Endothelial cell of umbilical vein (primary cell): ENCODE measurements around the gene SLC22A15. TPM values are rescaled to one million over a fixed set of nuclear protein-coding genes. Genes with fewer than 3 reads are reported as not detected.
"Not testable (repeated sequence)": the region's sequence is repeated elsewhere in the genome, so short reads cannot be mapped to it uniquely, and the experiment has no call there.

Experiments
- BruUV-seq: library from RNA; stranded (reverse); fragments of 400-500 nt; replicated peaks from 2 replicates; lab custom pipeline; 2021; lab: Mats Ljungman, UMichigan
- CTCF ChIA-PET: fragments of 300-600, 350-600 bp; sonication (Branson Sonifier 250); formaldehyde crosslinking; loops from one replicate; lab custom pipeline; 2021; ENCODE audit warnings: antibody characterized with exemption, inconsistent platforms; lab: Charles Lee
- POLR2A ChIA-PET: fragments of 300-600, 350-600 bp; sonication (Branson Sonifier 250); formaldehyde crosslinking; loops from one replicate; lab custom pipeline; 2021; ENCODE audit warnings: antibody characterized with exemption, inconsistent platforms; lab: Charles Lee
- DNase-seq: peaks from one replicate; pipeline ENCODE4 v3.0.0-alpha.2; 2011; ENCODE audit warnings: low read depth, low spot score
- FAIRE-seq: peaks from 2 replicates; lab custom pipeline; 2011; peaks lifted over from hg19 to GRCh38; lab: Jason Lieb, UNC
- H2AFZ ChIP-seq: 2 replicates; pipeline ENCODE4 v1.6.0; 2012; ENCODE audit warnings: low read depth, low read length, control low read depth, inconsistent platforms
- H3K27ac ChIP-seq: 2 replicates; pipeline ENCODE4 v1.5.1; 2011; ENCODE audit warnings: low read depth, mild to moderate bottlenecking, control low read depth, low read length, moderate library complexity; ENCODE audit not compliant: insufficient read depth
- H3K27me3 ChIP-seq, 2 experiments: 2 replicates each; pipeline versions ENCODE4 v1.6.0 to v1.6.1; 2011; ENCODE audit warnings: low read length in 2 of 2, mixed read lengths in 1 of 2; ENCODE audit not compliant: control insufficient read depth in 2 of 2, insufficient read depth in 2 of 2
- H3K36me3 ChIP-seq, 2 experiments: 2 replicates in 1 of 2; 3 replicates in 1 of 2; pipeline ENCODE4 v1.5.1; 2011; ENCODE audit warnings: low read length in 2 of 2, mild to moderate bottlenecking in 1 of 2, moderate library complexity in 1 of 2; ENCODE audit not compliant: control insufficient read depth in 2 of 2, insufficient read depth in 2 of 2; ENCODE audit errors: extremely low read depth in 1 of 2
- H3K4me1 ChIP-seq: 3 replicates; pipeline ENCODE4 v1.5.1; 2011; ENCODE audit warnings: mild to moderate bottlenecking, low read length; ENCODE audit not compliant: control insufficient read depth, insufficient read depth; ENCODE audit errors: extremely low read depth
- H3K4me2 ChIP-seq: 2 replicates; pipeline ENCODE4 v1.6.1; 2011; ENCODE audit warnings: low read length, control low read depth, mixed read lengths; ENCODE audit not compliant: insufficient read depth
- H3K4me3 ChIP-seq, 3 experiments: fragments of 200-600 bp in 1 of 3; sonication (generic), shearing (Covaris generic) in 1 of 3; replicated peaks in 1 of 3; 2 replicates each; pipeline ENCODE4 v1.5.1; 2011 to 2016; ENCODE audit warnings: control low read depth in 3 of 3, low read length in 3 of 3, mild to moderate bottlenecking in 2 of 3, inconsistent platforms in 1 of 3, low read depth in 1 of 3, moderate library complexity in 1 of 3; ENCODE audit not compliant: insufficient read depth in 1 of 3
- H3K79me2 ChIP-seq: 2 replicates; pipeline ENCODE4 v1.6.0; 2012; ENCODE audit warnings: low read length, inconsistent platforms; ENCODE audit not compliant: control insufficient read depth, insufficient read depth
- H3K9ac ChIP-seq: replicated peaks from 2 replicates; pipeline ENCODE3; 2011; ENCODE audit warnings: low read length, control low read depth; ENCODE audit not compliant: insufficient read depth; ENCODE audit errors: extremely low read depth
- H3K9me1 ChIP-seq: replicated peaks from 3 replicates; pipeline ENCODE4 v1.6.0; 2011; ENCODE audit warnings: mild to moderate bottlenecking, low read length; ENCODE audit not compliant: control insufficient read depth, insufficient read depth; ENCODE audit errors: extremely low read depth
- H3K9me3 ChIP-seq: replicated peaks from 2 replicates; pipeline ENCODE4 v1.5.1; 2012; ENCODE audit warnings: low read length, inconsistent platforms; ENCODE audit not compliant: control insufficient read depth, insufficient read depth
- H4K20me1 ChIP-seq: replicated peaks from 2 replicates; pipeline ENCODE3; 2011; ENCODE audit warnings: mild to moderate bottlenecking, low read length; ENCODE audit not compliant: control insufficient read depth, insufficient read depth; ENCODE audit errors: extremely low read depth
- EZH2 ChIP-seq: IDR thresholded peaks from 2 replicates; pipeline ENCODE4 v1.6.1; 2012; ENCODE audit warnings: borderline replicate concordance, low read depth, mild to moderate bottlenecking, moderate library complexity, low read length, inconsistent platforms; ENCODE audit not compliant: severe bottlenecking
- FOS ChIP-seq: IDR thresholded peaks from 2 replicates; pipeline ENCODE4 v1.6.1; 2011; ENCODE audit warnings: mild to moderate bottlenecking, low read length, moderate library complexity, borderline replicate concordance; ENCODE audit not compliant: insufficient read depth
- GATA2 ChIP-seq: IDR thresholded peaks from 2 replicates; pipeline ENCODE4 v1.7.0; 2011; ENCODE audit warnings: low read depth, mild to moderate bottlenecking, moderate library complexity, mixed read lengths, low read length; ENCODE audit not compliant: insufficient read length, insufficient read depth
- JUN ChIP-seq: IDR thresholded peaks from 2 replicates; pipeline ENCODE4 v1.6.1; 2011; ENCODE audit warnings: borderline replicate concordance, low read depth; ENCODE audit not compliant: insufficient read length, insufficient read depth
- MYC ChIP-seq: IDR thresholded peaks from one replicate; pipeline ENCODE4 v1.6.1; 2011; ENCODE audit warnings: mild to moderate bottlenecking, low read depth, low read length
- POLR2A ChIP-seq: IDR thresholded peaks from 2 replicates; pipeline ENCODE4 v1.6.1; 2012; ENCODE audit warnings: low read depth, mild to moderate bottlenecking, control low read depth, low read length
- POLR2AphosphoS5 ChIP-seq: IDR thresholded peaks from 2 replicates; pipeline ENCODE4 v1.6.1; 2012; ENCODE audit warnings: low read depth, mild to moderate bottlenecking, control low read depth, low read length, moderate library complexity; ENCODE audit not compliant: insufficient read depth
- dilution Hi-C: fragments of 300-500 bp; cut with MboI; formaldehyde crosslinking; loops from one replicate; pipeline ENCODE4 v1.15.0; 2019; ENCODE audit warnings: low sequenced_read_pairs; ENCODE audit not compliant: extremely low pct_ligation_motif_present
- intact Hi-C: fragments of 100-400 bp; cut with micrococcal nuclease; formaldehyde crosslinking; loops from one replicate; pipeline ENCODE4 v1.10.0; 2022
- polyA plus RNA-seq, 4 experiments: library from polyadenylated mRNA; depleted of rRNA in 3 of 4; stranded (reverse) in 3 of 4; unstranded in 1 of 4; fragments of >200 nt; gene quantifications; 2 replicates each; pipeline versions ENCODE4 v1.2.1 to v1.2.3, GENCODE V29; 2011 to 2012; ENCODE audit warnings: missing spikeins in 1 of 4
- total RNA-seq: library from RNA; stranded (reverse); gene quantifications from 2 replicates; pipeline ENCODE4 v1.2.3, GENCODE V29; 2021
- TF ChIP-seq, protein P1 (sequence below): IDR thresholded peaks from 2 replicates; pipeline ENCODE4 v1.6.1; 2011; ENCODE audit not compliant: insufficient read depth, insufficient read length
- TF ChIP-seq, protein P2 (sequence below), 2 donors: IDR thresholded peaks; 1 replicate in 1 of 2; 2 replicates in 1 of 2; pipeline ENCODE4 v1.5.1; 2011; ENCODE audit warnings: low read length in 2 of 2, mild to moderate bottlenecking in 2 of 2, moderate library complexity in 2 of 2, control low read depth in 1 of 2, inconsistent platforms in 1 of 2, low read depth in 1 of 2; ENCODE audit not compliant: insufficient read depth in 1 of 2; ENCODE audit errors: extremely low read depth in 1 of 2

The SLC22A15 gene
- total and polyA plus RNA-seq, 2 donors (not counting 3 experiments of a cell fraction or from before 2014, with no cell fraction given), result 0.44 TPM; not detected in 1

DNA sequence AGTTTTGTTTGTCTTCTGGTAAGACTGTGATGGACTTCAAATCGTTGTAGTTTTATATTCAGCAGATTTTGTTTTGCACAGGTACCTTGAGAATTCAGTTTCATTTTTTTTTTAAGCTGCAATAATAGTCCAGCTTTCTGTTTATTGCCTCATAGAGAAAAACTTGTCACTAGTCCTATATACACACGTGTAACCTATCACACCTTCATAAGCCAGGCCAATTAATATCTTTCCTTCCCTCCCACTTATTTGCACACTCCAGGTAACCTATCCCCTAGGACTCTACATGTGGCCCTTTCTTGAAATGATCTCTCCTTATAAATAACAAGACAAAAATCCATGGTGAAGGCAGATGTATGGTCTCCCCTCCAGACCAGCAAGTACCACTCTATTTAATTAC lies 62.4 kb downstream of the SLC22A15 start:
- no peak overlapping the region for H3K4me3 ChIP-seq
- H3K27ac ChIP-seq, result no peak overlapping the region
- DNase-seq (no peak), FAIRE-seq (no peak)
- no peaks in the 10 kb centered on the region for H3K9me1 ChIP-seq
- no TSS peak for BruUV-seq
- POLR2A ChIA-PET, result no interaction called here
- no peak overlapping the region for H2AFZ ChIP-seq
- no peaks in the 10 kb centered on the region for H3K27me3 ChIP-seq
- no peaks in the 10 kb centered on the region for H3K9me3 ChIP-seq
- H4K20me1 ChIP-seq, result no peaks in the 10 kb centered on the region
- dilution Hi-C loops, result no loop called here
- no peak for TF ChIP-seq JUN
- no peak for TF ChIP-seq MYC
- TF ChIP-seq FOS, result no peak
- H3K4me2 ChIP-seq, result no peak overlapping the region
- intact Hi-C loops, result no loop called here
- no peaks in the 10 kb centered on the region for H3K36me3 ChIP-seq
- no peaks in the 10 kb centered on the region for H3K79me2 ChIP-seq
- no peaks in the 10 kb centered on the region for H3K4me1 ChIP-seq
- no peak overlapping the region for H3K9ac ChIP-seq
- CTCF ChIA-PET, result interaction anchor here (1.4 kb wide), 1 partner anchor 18 kb away, joined by 4 read pairs; no protein-coding TSS in a partner anchor

DNA sequence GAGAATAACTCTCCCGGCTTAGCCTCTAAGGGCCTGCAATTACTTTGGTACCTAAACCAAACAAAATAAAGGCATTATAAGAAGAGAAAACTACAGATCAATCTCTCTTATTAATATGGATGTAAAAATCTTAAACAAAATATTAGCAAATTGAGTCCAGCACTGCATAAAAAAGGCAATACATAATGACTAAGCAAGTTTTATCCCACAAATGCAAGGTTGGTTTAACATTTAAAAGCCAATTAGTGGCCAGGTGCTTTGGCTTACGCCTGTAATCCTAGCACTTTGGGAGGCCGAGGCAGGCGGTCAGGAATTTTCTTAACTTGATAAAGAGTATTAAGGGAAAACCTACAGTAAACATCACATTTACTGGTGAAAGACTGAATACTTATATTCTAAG lies 67.8 kb downstream of the SLC22A15 start:
- Histone ChIP-seq H3K27me3 (no peaks in the 10 kb centered on the region), H3K4me1 (no peaks in the 10 kb centered on the region), H3K79me2 (no peaks in the 10 kb centered on the region), H3K9me3 (no peaks in the 10 kb centered on the region), H3K27ac (no peak overlapping the region), H3K9ac (no peak overlapping the region), H4K20me1 (no peaks in the 10 kb centered on the region), H3K4me2 (no peak overlapping the region), H3K9me1 (no peaks in the 10 kb centered on the region), H2AFZ (no peak overlapping the region), H3K4me3 (no peak overlapping the region), H3K36me3 (no peaks in the 10 kb centered on the region)
- TF ChIP-seq, protein P1, sequence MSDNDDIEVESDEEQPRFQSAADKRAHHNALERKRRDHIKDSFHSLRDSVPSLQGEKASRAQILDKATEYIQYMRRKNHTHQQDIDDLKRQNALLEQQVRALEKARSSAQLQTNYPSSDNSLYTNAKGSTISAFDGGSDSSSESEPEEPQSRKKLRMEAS, result no peak
- TF ChIP-seq MYC (no peak), POLR2AphosphoS5 (no peak), GATA2 (no peak), JUN (no peak), EZH2 (no peak), FOS (no peak), POLR2A (no peak)
- TF ChIP-seq, protein P2, sequence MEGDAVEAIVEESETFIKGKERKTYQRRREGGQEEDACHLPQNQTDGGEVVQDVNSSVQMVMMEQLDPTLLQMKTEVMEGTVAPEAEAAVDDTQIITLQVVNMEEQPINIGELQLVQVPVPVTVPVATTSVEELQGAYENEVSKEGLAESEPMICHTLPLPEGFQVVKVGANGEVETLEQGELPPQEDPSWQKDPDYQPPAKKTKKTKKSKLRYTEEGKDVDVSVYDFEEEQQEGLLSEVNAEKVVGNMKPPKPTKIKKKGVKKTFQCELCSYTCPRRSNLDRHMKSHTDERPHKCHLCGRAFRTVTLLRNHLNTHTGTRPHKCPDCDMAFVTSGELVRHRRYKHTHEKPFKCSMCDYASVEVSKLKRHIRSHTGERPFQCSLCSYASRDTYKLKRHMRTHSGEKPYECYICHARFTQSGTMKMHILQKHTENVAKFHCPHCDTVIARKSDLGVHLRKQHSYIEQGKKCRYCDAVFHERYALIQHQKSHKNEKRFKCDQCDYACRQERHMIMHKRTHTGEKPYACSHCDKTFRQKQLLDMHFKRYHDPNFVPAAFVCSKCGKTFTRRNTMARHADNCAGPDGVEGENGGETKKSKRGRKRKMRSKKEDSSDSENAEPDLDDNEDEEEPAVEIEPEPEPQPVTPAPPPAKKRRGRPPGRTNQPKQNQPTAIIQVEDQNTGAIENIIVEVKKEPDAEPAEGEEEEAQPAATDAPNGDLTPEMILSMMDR (IDR thresholded peaks at IDR 0.05; ENCODE audit: extremely low read depth in 1 of 2, insufficient read depth in 1 of 2, low read depth in 1 of 2, low read length in 2 of 2), result no peak
- intact Hi-C loops, result no loop called here
- BruUV-seq, result no TSS peak
- dilution Hi-C loops, result no loop called here
- FAIRE-seq (no peak), DNase-seq (no peak)
- ChIA-PET POLR2A (no interaction called here), CTCF (interaction anchor here (0.6 kb wide), 1 partner anchor 524 kb away, joined by 4 read pairs; no protein-coding TSS in a partner anchor)

DNA sequence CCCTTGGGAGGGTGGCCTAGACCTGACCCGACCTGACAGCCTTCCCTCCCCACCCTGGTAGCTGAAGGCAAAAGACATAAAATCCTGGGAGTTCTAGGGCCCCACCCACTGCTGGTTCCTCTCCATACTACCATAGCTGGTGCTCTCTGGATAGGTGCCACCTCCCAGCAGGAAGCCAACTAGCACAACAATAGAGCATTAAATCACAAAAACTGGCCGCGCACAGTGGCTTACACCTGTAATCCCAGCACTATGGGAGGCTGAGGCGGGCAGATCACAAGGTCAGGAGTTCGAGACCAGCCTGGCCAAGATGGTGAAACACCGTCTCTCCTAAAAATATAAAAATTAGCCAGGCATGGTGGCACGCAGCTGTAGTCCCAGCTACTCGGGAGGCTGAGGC lies 70.6 kb downstream of the SLC22A15 start:
- BruUV-seq, POLR2A ChIA-PET: not testable (repeated sequence)

More for the DNA sequence above, 70.6 kb downstream of the SLC22A15 start:
- H3K4me2 ChIP-seq, H3K9me3 ChIP-seq, H3K4me3 ChIP-seq, FAIRE-seq, H3K9ac ChIP-seq, H3K9me1 ChIP-seq, H3K4me1 ChIP-seq, dilution Hi-C loops, H4K20me1 ChIP-seq, H3K27me3 ChIP-seq, H3K36me3 ChIP-seq, H3K27ac ChIP-seq, H2AFZ ChIP-seq, DNase-seq, intact Hi-C loops, H3K79me2 ChIP-seq, CTCF ChIA-PET: not testable (repeated sequence)
